ENCODE measurements around the gene ZFP82.
A peak's percentile ranks its signal among the peaks of the same experiment; 100 is the strongest.

ZFP82 gene

DNA sequence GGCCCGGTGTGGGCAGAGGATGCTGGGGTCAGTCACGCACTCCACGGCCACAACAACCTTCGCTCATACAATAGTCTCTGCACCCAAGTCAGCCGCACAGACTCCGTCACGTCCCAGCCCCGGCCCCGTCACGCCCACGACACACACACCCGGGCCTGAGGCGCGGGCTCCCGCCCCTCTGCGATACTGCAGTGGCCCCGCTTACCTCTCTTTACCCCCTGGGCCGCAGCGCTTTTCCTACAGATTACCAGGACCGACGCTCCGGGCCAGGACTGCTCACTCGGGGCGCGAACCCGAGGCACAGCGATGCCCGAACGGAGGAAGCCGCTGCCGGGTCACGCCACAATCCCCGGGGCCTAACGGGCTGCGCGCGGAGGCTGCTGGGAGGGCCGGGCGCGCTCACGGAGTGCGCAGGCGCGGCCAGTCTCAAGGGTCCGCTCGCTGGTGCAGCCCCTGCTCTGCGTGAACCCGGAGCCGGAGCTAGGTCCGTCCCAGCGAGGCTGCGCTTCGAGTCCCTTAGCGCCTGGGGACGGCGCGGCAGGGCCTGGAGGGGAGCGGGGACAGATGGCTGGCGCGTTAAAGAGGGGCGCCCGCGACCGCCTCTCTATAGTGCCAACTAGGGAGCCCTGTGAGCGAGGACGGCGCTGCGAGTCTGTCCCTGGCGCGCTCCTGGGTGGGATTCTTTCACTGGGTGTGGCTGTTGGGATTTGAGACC lies at the start of gene ZFP82:
ZFP82 (minus strand) TSS at position 358 of the 715 bp plus-strand sequence. CDS start 8,855 bp downstream, outside the sequence.
- H3K4me3 ChIP-seq (ENCODE audit: low read depth, low read length), result peak within 1 kb of the TSS; percentile 72
- TF ChIP-seq, protein P1, sequence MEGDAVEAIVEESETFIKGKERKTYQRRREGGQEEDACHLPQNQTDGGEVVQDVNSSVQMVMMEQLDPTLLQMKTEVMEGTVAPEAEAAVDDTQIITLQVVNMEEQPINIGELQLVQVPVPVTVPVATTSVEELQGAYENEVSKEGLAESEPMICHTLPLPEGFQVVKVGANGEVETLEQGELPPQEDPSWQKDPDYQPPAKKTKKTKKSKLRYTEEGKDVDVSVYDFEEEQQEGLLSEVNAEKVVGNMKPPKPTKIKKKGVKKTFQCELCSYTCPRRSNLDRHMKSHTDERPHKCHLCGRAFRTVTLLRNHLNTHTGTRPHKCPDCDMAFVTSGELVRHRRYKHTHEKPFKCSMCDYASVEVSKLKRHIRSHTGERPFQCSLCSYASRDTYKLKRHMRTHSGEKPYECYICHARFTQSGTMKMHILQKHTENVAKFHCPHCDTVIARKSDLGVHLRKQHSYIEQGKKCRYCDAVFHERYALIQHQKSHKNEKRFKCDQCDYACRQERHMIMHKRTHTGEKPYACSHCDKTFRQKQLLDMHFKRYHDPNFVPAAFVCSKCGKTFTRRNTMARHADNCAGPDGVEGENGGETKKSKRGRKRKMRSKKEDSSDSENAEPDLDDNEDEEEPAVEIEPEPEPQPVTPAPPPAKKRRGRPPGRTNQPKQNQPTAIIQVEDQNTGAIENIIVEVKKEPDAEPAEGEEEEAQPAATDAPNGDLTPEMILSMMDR (IDR thresholded peaks at IDR 0.05; ENCODE audit: low read depth, low read length), result no peak

DNA sequence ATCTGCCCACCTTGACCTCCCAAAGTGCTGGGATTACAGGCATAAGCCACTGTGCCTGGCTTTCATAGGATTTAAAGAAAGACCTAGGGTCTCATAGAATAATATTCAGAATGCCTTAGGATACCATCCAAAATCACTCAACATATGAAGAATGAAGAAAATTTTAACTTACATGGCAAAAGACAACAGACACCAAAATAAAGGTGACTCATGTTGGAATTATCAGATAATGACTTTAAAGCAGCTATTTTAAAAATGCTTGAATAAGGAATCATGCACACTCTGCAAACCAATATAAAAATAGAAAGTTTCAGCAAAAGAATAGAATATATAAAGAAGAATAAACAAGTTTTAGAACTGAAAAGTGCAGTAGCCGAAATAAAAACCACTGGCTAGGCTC lies 41.6 kb upstream of the ZFP82 start:
- TF ChIP-seq, protein P1 (IDR thresholded peaks at IDR 0.05; ENCODE audit: low read depth, low read length), result no peak
- no peak overlapping the region for H3K4me3 ChIP-seq (ENCODE audit: low read depth, low read length)

DNA sequence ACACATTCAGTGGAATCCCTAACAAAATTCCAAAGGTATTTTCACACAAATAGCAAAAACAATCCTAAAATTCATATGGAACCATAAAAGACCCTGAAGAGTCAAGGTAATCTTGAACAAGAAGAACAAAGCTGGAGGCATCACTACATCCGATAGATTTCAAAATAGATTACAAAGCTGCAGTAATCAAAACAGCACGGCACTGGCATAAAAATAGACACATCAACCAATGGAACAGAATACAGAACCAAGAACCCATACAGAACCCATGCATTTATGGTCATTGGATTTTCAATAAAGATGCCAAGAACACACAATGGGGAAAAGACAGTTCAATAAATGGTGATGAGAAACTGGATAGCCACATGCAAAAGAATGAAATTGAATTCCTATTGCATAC lies 38.4 kb upstream of the ZFP82 start:
- TF ChIP-seq, protein P1 (IDR thresholded peaks at IDR 0.05; ENCODE audit: low read depth, low read length), result no peak

DNA sequence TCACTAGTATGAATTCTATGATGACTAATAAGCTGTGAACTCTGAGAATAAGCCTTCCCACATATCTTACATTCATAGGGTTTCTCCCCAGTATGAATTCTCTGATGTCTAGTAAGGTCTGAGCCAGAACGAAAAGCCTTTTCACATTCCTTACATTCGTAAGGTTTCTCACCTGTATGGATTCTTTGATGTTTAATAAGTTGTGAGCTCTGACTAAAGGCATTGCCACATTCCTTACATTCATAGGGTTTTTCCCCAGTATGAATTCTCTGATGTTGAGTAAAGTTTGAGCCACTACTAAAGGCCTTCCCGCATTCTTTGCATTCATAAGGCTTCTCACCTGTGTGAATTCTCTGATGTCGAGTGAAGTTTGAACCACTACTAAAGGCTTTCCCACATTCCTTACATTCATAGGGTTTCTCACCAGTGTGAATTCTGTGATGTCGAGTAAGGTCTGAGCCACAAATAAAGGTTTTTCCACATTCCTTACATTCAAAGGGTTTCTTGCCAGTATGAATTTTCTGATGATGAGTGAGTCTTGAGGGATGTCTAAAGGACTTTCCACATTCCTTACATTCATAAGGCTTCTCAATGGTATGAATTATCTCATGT lies 30.7 kb upstream of the ZFP82 start:
- H3K4me3 ChIP-seq (ENCODE audit: low read depth, low read length), result no peak overlapping the region
- TF ChIP-seq, protein P1 (IDR thresholded peaks at IDR 0.05; ENCODE audit: low read depth, low read length), result no peak

More for the DNA sequence above, 38.4 kb upstream of the ZFP82 start:
- H3K4me3 ChIP-seq (ENCODE audit: low read depth, low read length), result no peak overlapping the region

DNA sequence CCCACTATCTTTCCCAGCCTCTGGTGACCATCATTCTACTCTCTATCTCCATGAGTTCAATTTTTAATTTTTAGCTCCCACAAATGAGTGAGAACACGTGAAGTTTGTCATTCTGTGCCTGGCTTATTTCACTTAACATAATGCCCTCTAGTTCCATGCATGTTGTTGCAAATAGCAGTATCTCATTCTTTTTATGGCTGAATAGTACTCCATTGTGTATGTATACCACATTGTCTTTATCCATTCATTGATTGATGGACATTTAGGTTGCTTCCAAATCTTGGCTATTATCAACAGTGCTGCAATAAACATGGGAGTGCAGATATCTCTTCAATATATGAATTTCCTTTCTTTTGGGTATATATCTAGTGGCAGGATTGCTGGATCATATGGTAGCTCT lies 22.9 kb upstream of the ZFP82 start:
- no peak overlapping the region for H3K4me3 ChIP-seq (ENCODE audit: low read depth, low read length)
- TF ChIP-seq, protein P1 (IDR thresholded peaks at IDR 0.05; ENCODE audit: low read depth, low read length), result no peak

DNA sequence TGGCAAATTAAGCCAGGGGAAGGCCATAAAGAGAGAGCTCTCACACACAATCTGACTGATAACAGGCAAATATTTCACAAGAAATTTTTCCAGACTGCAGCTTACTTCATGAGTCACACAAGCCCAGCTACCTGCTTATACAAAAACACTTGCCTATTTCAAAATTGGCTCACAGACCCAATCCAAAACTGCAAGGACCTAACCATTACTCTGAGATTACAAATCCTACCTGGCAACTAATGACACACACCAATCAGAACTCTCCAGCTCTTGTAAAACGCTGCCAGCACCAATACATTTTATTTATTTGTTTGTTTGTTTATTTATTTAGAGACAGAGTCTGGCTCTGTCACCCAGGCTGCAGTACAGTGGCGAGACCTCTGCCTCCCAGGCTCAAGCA lies 18.1 kb upstream of the ZFP82 start:
- TF ChIP-seq, protein P1 (IDR thresholded peaks at IDR 0.05; ENCODE audit: low read depth, low read length), result no peak
- no peak overlapping the region for H3K4me3 ChIP-seq (ENCODE audit: low read depth, low read length)

DNA sequence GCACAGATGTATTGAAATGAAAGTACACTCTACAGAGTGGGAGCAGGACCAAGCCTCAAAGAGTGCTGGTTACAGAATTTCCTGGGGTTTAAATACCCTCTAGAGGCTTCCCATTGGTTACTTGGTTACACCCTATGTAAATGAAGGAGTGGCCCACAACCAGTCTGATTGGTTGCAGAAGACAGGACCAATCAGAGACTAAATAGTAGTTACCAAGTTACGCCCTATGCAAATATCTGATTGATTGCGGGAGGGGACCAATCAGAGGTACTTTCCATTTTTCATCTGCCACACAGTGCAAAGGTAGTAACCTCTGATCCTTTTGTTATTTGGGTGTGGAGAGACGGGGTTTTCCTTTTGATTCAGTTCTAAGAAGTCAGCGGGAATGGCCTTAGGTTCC lies 5.5 kb upstream of the ZFP82 start:
- TF ChIP-seq, protein P1 (IDR thresholded peaks at IDR 0.05; ENCODE audit: low read depth, low read length), result no peak
- no peak overlapping the region for H3K4me3 ChIP-seq (ENCODE audit: low read depth, low read length)

Measured in WI38 (cell line).